ENCODE data around the gene ACSM6. TPM values are rescaled to one million over a fixed set of nuclear protein-coding genes. Genes with fewer than 3 reads are reported as not detected.
"Not testable (repeated sequence)": the region's sequence is repeated elsewhere in the genome, so short reads cannot be mapped to it uniquely, and the experiment has no call there.

ACSM6 gene
- polyA plus RNA-seq, 4 donors: 0.07 TPM; not detected in 3

- H3K27me3 ChIP-seq (ENCODE audit: control insufficient read depth in 3 of 3, insufficient read depth in 3 of 3, low read length in 3 of 3); DNase-seq; H3K4me3 ChIP-seq (ENCODE audit: low read depth in 1 of 3, low read length in 3 of 3); H3K27ac ChIP-seq (ENCODE audit: low read depth in 1 of 3, low read length in 2 of 3); FAIRE-seq; H3K9me3 ChIP-seq (ENCODE audit: control insufficient read depth in 2 of 2, insufficient read depth in 1 of 2, low read depth in 1 of 2, low read length in 1 of 2); H3K4me1 ChIP-seq (ENCODE audit: control insufficient read depth in 3 of 3, insufficient read depth in 2 of 3, low read depth in 1 of 3, low read length in 2 of 3): not testable (repeated sequence)
- peaks cover 0 to 11% (median 0%) of the 10 kb centered on the region in 3 donors for H3K36me3 ChIP-seq (ENCODE audit: control insufficient read depth in 3 of 3, insufficient read depth in 2 of 3, low read depth in 1 of 3, low read length in 3 of 3)
- 79 to 97% (median 88%) methylated on average over 5 of the region's 5 CpGs for WGBS, 3 donors
Observed at GRCh38 chr10:95202865-95203264, 8.8 kb downstream of the ACSM6 start.

- 66 to 80% (median 70%) methylated on average over 8 of the region's 8 CpGs for WGBS, 3 donors
Observed at GRCh38 chr10:95208702-95209391, 14.8 kb downstream of the ACSM6 start.

GRCh38 chr10:95209509-95210127 lies 15.6 kb downstream of the ACSM6 start:
- WGBS, 3 donors: 91 to 96% (median 93%) methylated on average over 6 of the region's 6 CpGs
- Histone ChIP-seq H3K27ac (ENCODE audit: low read depth in 1 of 3, low read length in 2 of 3) (no peak overlapping the region), H3K9me3 (ENCODE audit: control insufficient read depth in 2 of 2, insufficient read depth in 1 of 2, low read depth in 1 of 2, low read length in 1 of 2) (no peaks in the 10 kb centered on the region), H3K27me3 (ENCODE audit: control insufficient read depth in 3 of 3, insufficient read depth in 3 of 3, low read length in 3 of 3) (no peaks in the 10 kb centered on the region), H3K4me1 (ENCODE audit: control insufficient read depth in 3 of 3, insufficient read depth in 2 of 3, low read depth in 1 of 3, low read length in 2 of 3) (no peaks in the 10 kb centered on the region), H3K4me3 (ENCODE audit: low read depth in 1 of 3, low read length in 3 of 3) (no peak overlapping the region), H3K36me3 (ENCODE audit: control insufficient read depth in 3 of 3, insufficient read depth in 2 of 3, low read depth in 1 of 3, low read length in 3 of 3) (peaks cover 0 to 9% (median 0%) of the 10 kb centered on the region in 3 donors)
- FAIRE-seq (peak; percentile 94), DNase-seq (no peak)

More at GRCh38 chr10:95208702-95209391, 14.8 kb downstream of the ACSM6 start:
- no peak for FAIRE-seq
- Histone ChIP-seq H3K27me3 (ENCODE audit: control insufficient read depth in 3 of 3, insufficient read depth in 3 of 3, low read length in 3 of 3) (no peaks in the 10 kb centered on the region), H3K36me3 (ENCODE audit: control insufficient read depth in 3 of 3, insufficient read depth in 2 of 3, low read depth in 1 of 3, low read length in 3 of 3) (peaks cover 0 to 9% (median 0%) of the 10 kb centered on the region in 3 donors), H3K4me1 (ENCODE audit: control insufficient read depth in 3 of 3, insufficient read depth in 2 of 3, low read depth in 1 of 3, low read length in 2 of 3) (no peaks in the 10 kb centered on the region), H3K4me3 (ENCODE audit: low read depth in 1 of 3, low read length in 3 of 3) (no peak overlapping the region), H3K9me3 (ENCODE audit: control insufficient read depth in 2 of 2, insufficient read depth in 1 of 2, low read depth in 1 of 2, low read length in 1 of 2) (no peaks in the 10 kb centered on the region), H3K27ac (ENCODE audit: low read depth in 1 of 3, low read length in 2 of 3) (no peak overlapping the region)
- no peak for DNase-seq

GRCh38 chr10:95211606-95212279 lies 17.7 kb downstream of the ACSM6 start:
- H3K9me3 ChIP-seq (ENCODE audit: control insufficient read depth in 2 of 2, insufficient read depth in 1 of 2, low read depth in 1 of 2, low read length in 1 of 2): no peaks in the 10 kb centered on the region
- H3K27ac ChIP-seq (ENCODE audit: low read depth in 1 of 3, low read length in 2 of 3): no peak overlapping the region
- peaks cover 0 to 12% (median 0%) of the 10 kb centered on the region in 3 donors for H3K36me3 ChIP-seq (ENCODE audit: control insufficient read depth in 3 of 3, insufficient read depth in 2 of 3, low read depth in 1 of 3, low read length in 3 of 3)
- H3K27me3 ChIP-seq (ENCODE audit: control insufficient read depth in 3 of 3, insufficient read depth in 3 of 3, low read length in 3 of 3): no peaks in the 10 kb centered on the region
- no peaks in the 10 kb centered on the region for H3K4me1 ChIP-seq (ENCODE audit: control insufficient read depth in 3 of 3, insufficient read depth in 2 of 3, low read depth in 1 of 3, low read length in 2 of 3)
- DNase-seq: no peak
- FAIRE-seq: no peak
- 86 to 91% (median 89%) methylated on average over 3 of the region's 3 CpGs for WGBS, 3 donors
- no peak overlapping the region for H3K4me3 ChIP-seq (ENCODE audit: low read depth in 1 of 3, low read length in 3 of 3)

DNA sequence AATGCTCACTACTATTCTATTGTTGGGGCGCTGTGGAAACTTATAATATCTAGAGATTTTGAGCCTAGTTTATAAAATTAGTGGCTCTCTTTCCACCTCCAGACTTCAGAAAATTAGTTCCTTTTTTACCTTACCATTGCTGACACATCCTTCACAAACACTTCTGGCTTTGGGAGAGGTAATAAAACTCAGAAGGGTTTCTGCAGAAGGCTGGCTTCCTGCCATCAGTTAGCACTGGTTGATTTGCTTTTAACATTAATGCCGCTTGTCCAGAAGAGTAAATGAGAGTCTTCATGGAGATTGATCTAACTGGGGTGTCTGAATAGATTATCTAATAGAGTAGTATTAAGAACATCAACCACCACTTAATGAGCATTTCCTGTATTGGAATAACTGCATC lies 20.3 kb downstream of the ACSM6 start:
- 68 to 71% (median 71%) methylated on average over 2 of the region's 2 CpGs for WGBS, 3 donors
- Histone ChIP-seq H3K4me1 (ENCODE audit: control insufficient read depth in 3 of 3, insufficient read depth in 2 of 3, low read depth in 1 of 3, low read length in 2 of 3) (no peaks in the 10 kb centered on the region), H3K4me3 (ENCODE audit: low read depth in 1 of 3, low read length in 3 of 3) (no peak overlapping the region), H3K27ac (ENCODE audit: low read depth in 1 of 3, low read length in 2 of 3) (no peak overlapping the region), H3K27me3 (ENCODE audit: control insufficient read depth in 3 of 3, insufficient read depth in 3 of 3, low read length in 3 of 3) (no peaks in the 10 kb centered on the region), H3K36me3 (ENCODE audit: control insufficient read depth in 3 of 3, insufficient read depth in 2 of 3, low read depth in 1 of 3, low read length in 3 of 3) (peaks cover 0 to 6% (median 0%) of the 10 kb centered on the region in 3 donors), H3K9me3 (ENCODE audit: control insufficient read depth in 2 of 2, insufficient read depth in 1 of 2, low read depth in 1 of 2, low read length in 1 of 2) (no peaks in the 10 kb centered on the region)
- DNase-seq: no peak
- FAIRE-seq: no peak

DNA sequence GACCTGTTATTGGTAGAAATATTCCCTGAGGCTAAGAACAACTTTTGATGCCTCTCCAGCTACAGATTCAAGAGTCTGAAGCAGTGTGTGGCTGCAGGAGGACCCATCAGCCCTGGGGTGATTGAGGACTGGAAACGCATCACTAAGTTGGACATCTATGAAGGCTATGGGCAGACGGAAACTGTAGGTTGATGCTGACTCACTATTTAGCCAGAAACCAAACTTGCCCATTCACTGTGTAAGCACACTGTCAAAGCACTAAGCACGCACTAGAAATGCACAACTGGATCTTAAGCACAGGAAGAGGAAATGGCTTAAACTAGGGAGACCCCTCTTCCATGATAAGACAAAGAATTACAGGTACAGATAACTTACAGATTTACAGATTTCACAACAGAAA lies 20.8 kb downstream of the ACSM6 start:
- H3K27me3 ChIP-seq (ENCODE audit: control insufficient read depth in 3 of 3, insufficient read depth in 3 of 3, low read length in 3 of 3): no peaks in the 10 kb centered on the region
- DNase-seq (no peak), FAIRE-seq (no peak)
- H3K4me3 ChIP-seq (ENCODE audit: low read depth in 1 of 3, low read length in 3 of 3): no peak overlapping the region
- no peaks in the 10 kb centered on the region for H3K4me1 ChIP-seq (ENCODE audit: control insufficient read depth in 3 of 3, insufficient read depth in 2 of 3, low read depth in 1 of 3, low read length in 2 of 3)
- 74 to 96% (median 86%) methylated on average over 3 of the region's 3 CpGs for whole genome bisulfite sequencing, 3 donors
- H3K36me3 ChIP-seq (ENCODE audit: control insufficient read depth in 3 of 3, insufficient read depth in 2 of 3, low read depth in 1 of 3, low read length in 3 of 3): peaks cover 0 to 6% (median 0%) of the 10 kb centered on the region in 3 donors
- no peak overlapping the region for H3K27ac ChIP-seq (ENCODE audit: low read depth in 1 of 3, low read length in 2 of 3)
- no peaks in the 10 kb centered on the region for H3K9me3 ChIP-seq (ENCODE audit: control insufficient read depth in 2 of 2, insufficient read depth in 1 of 2, low read depth in 1 of 2, low read length in 1 of 2)

DNA sequence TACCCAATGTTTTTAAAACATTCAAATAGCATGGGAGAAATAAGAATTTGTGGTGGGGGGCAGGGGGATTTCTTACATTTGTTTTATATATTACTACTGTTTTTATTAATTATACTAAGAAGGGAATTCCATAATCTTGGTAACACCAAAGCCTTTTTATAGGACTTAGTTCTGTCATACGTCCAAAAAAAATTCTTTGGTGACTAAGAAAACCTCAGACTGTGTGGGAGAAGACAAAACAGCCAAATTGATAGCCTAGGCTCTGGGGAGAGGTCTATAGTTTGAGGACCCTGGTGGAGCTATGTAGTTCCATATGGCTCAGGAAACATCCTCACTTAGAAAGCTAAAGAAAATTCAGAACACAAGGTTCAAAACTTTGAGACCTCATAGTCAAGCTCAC lies 23.4 kb downstream of the ACSM6 start:
- 77 to 83% (median 83%) methylated on average over 1 of the region's 1 CpG for WGBS, 3 donors
- no peak for FAIRE-seq
- DNase-seq: no peak
- Histone ChIP-seq H3K9me3 (ENCODE audit: control insufficient read depth in 2 of 2, insufficient read depth in 1 of 2, low read depth in 1 of 2, low read length in 1 of 2) (no peaks in the 10 kb centered on the region), H3K36me3 (ENCODE audit: control insufficient read depth in 3 of 3, insufficient read depth in 2 of 3, low read depth in 1 of 3, low read length in 3 of 3) (peaks cover 0 to 3% (median 0%) of the 10 kb centered on the region in 3 donors), H3K27me3 (ENCODE audit: control insufficient read depth in 3 of 3, insufficient read depth in 3 of 3, low read length in 3 of 3) (no peaks in the 10 kb centered on the region), H3K4me3 (ENCODE audit: low read depth in 1 of 3, low read length in 3 of 3) (no peak overlapping the region), H3K4me1 (ENCODE audit: control insufficient read depth in 3 of 3, insufficient read depth in 2 of 3, low read depth in 1 of 3, low read length in 2 of 3) (no peaks in the 10 kb centered on the region), H3K27ac (ENCODE audit: low read depth in 1 of 3, low read length in 2 of 3) (no peak overlapping the region)

- H3K27me3 ChIP-seq (ENCODE audit: control insufficient read depth in 3 of 3, insufficient read depth in 3 of 3, low read length in 3 of 3): no peaks in the 10 kb centered on the region
- DNase-seq (no peak), FAIRE-seq (no peak)
- H3K9me3 ChIP-seq (ENCODE audit: control insufficient read depth in 2 of 2, insufficient read depth in 1 of 2, low read depth in 1 of 2, low read length in 1 of 2): no peaks in the 10 kb centered on the region
- peaks cover 0 to 3% (median 0%) of the 10 kb centered on the region in 3 donors for H3K36me3 ChIP-seq (ENCODE audit: control insufficient read depth in 3 of 3, insufficient read depth in 2 of 3, low read depth in 1 of 3, low read length in 3 of 3)
- H3K4me3 ChIP-seq (ENCODE audit: low read depth in 1 of 3, low read length in 3 of 3): no peak overlapping the region
- H3K27ac ChIP-seq (ENCODE audit: low read depth in 1 of 3, low read length in 2 of 3): no peak overlapping the region
- 85 to 88% (median 88%) methylated on average over 3 of the region's 3 CpGs for WGBS, 3 donors
- no peaks in the 10 kb centered on the region for H3K4me1 ChIP-seq (ENCODE audit: control insufficient read depth in 3 of 3, insufficient read depth in 2 of 3, low read depth in 1 of 3, low read length in 2 of 3)
Observed at GRCh38 chr10:95220539-95220938, 26.5 kb downstream of the ACSM6 start.
